Heart left ventricle (tissue), 16 donors: ENCODE measurements around the gene NFATC2IP. TPM values are rescaled to one million over a fixed set of nuclear protein-coding genes. Genes with fewer than 3 reads are reported as not detected.

Experiments used
- ATAC-seq, 4 donors: fragments of 200-7000 bp; cut with Tn5 transposase; one replicate each; pipeline ENCODE4 v1.9.1; 2020 to 2022; ENCODE audit warnings: moderate library complexity in 4 of 4, mild to moderate bottlenecking in 3 of 4, moderate number of reproducible peaks in 1 of 4
- DNase-seq, 5 donors: peaks; one replicate each; pipeline ENCODE4 v3.0.0-alpha.2; 2020
- H3K27ac ChIP-seq, 12 donors: fragments of 200-600 bp; sonication (generic) in 4 of 12; one replicate each; pipeline versions ENCODE4 v1.5.0 to v1.8.0; 2016 to 2022; ENCODE audit warnings: mild to moderate bottlenecking in 2 of 12
- H3K27me3 ChIP-seq, 9 donors: fragments of 200-600 bp; sonication (generic) in 2 of 9; one replicate each; pipeline versions ENCODE4 v1.5.1 to v1.8.0; 2016 to 2022; ENCODE audit warnings: mild to moderate bottlenecking in 3 of 9
- H3K36me3 ChIP-seq, 9 donors: fragments of 200-600 bp; sonication (generic) in 2 of 9; one replicate each; pipeline versions ENCODE4 v1.5.0 to v1.8.0; 2018 to 2022; ENCODE audit warnings: mild to moderate bottlenecking in 2 of 9
- H3K4me1 ChIP-seq, 12 donors: fragments of 200-600 bp; sonication (generic) in 4 of 12; one replicate each; pipeline versions ENCODE4 v1.5.0 to v1.8.0; 2016 to 2022; ENCODE audit warnings: mild to moderate bottlenecking in 3 of 12
- H3K4me3 ChIP-seq, 12 donors: fragments of 200-600 bp; sonication (generic) in 4 of 12; one replicate each; pipeline versions ENCODE4 v1.5.0 to v1.8.0; 2017 to 2022; ENCODE audit warnings: mild to moderate bottlenecking in 9 of 12, moderate library complexity in 4 of 12
- H3K9me3 ChIP-seq, 12 donors: fragments of 200-600 bp; sonication (generic) in 4 of 12; one replicate each; pipeline versions ENCODE4 v1.5.0 to v1.8.0; 2016 to 2022; ENCODE audit warnings: mild to moderate bottlenecking in 1 of 12
- POLR2A ChIP-seq, 2 donors: fragments of 450-650 bp; IDR thresholded peaks; one replicate each; pipeline ENCODE4 v1.6.1; 2017; ENCODE audit warnings: antibody characterized with exemption in 2 of 2, mild to moderate bottlenecking in 2 of 2, moderate library complexity in 2 of 2
- WGBS, 4 donors: extraction: QIAGEN DNeasy Blood & Tissue Kit in 2 of 4; methylation state at CpG; one replicate each; pipeline versions ENCODE4 v1.1.5 to v1.1.7; 2013 to 2018; 5-methylcytosine and 5-hydroxymethylcytosine counted together
- intact Hi-C, 10 donors: fragments of 100-400 bp; cut with DNase I; formaldehyde crosslinking; loops; one replicate each; pipeline versions ENCODE4 v1.11.1 to v1.14.2; 2022
- polyA plus RNA-seq, 2 donors: library from polyadenylated mRNA; stranded (reverse); fragments of 200-250 nt; gene quantifications; one replicate each; pipeline ENCODE4 v1.2.3, GENCODE V29; 2013
- total RNA-seq, 9 donors: library from RNA; depleted of rRNA in 2 of 9; stranded (reverse); fragments of >200 nt in 2 of 9; fragmentation: NEBNext Ultra II Directional in 3 of 9; extraction: Animal tissue kit (Norgen Biotek cat#: 25700) in 3 of 9; gene quantifications; one replicate each; pipeline versions ENCODE4 v1.1.0 to v1.2.4, GENCODE V29; 2016 to 2023
- TF ChIP-seq, protein P1 (sequence below), 12 donors: fragments of 200-600 bp; sonication (generic) in 4 of 12; IDR thresholded peaks; one replicate each; pipeline versions ENCODE4 v1.5.0 to v1.8.0; 2018 to 2022; ENCODE audit warnings: antibody characterized with exemption in 12 of 12, mild to moderate bottlenecking in 5 of 12
- donor health status: ischemic (EF 13 %, LVEDD 7.1; RV severe dilation, severe dysfunction).
- donor health status: healthy with polysubstance abuse.
- donor health status: DM: no; HTN: yes; CAD: no.
- donor health status: DM: no; HTN: no; CAD: no.
- donor health status: ischemic (EF 25% LVEDD 6.9; RV normal size, moderate dysfunction).
- donor health status: ischemic (EF 25% LVEDD 5.7; RV mildly dilated, moderate dysfunction).
- donor health status: healthy.
- donor health status: DM: yes; HTN: yes; CAD: no.
- donor health status: ischemic (EF 35%, LVEDD 5.7; RV mildly dilated, moderate dysfunction).
- donor health status: nonischemic (EF 11% LVEDD 7.7; RV severe dilation, severe dysfunction).
- donor health status: DM: yes; HTN: yes; CAD: no.
- donor health status: PGD.
- donor health status: ischemic (EF 29% LVEDD 5.4; RV normal size, mild dysfunction).
- donor health status: nonischemic (EF 23%, LVEDD 6.1; RV moderate dilation, normal function).

NFATC2IP gene
- total and polyA plus RNA-seq, 11 donors, result 11.1 to 25.3 (median 19.5) TPM

DNA sequence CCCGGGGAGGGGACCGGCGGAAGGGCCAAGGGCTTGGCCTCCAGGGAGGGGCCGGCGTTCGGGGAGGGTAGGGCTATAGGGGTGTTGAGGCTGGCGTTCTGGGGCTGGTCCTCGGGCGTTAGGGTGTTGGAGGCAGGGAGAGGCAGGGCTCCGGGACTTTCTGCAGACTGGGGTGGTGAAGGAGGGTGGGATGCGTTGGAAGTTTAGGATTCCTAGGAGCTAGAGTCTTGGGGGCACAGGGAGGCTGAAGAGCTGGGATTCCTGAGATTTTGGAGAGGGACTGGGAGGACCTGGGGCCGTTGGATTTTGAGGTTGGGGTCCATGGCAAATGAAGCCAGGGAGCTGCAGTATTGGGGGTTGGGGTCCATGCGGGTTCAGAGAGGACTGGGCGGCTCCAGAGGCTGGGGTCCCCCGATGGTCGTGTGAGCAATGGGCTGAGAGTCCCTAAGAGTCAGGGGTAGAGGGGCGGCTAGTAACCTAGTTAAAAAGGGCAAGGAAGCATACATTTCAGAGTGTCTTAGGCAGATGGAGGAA, 740 bp downstream of the NFATC2IP start:
- DNase-seq (peak in 1 of 5 donors; percentile 53), ATAC-seq (peak in 1 of 4 donors; percentile 53)
- Histone ChIP-seq H3K4me1 (peaks cover 0 to 21% (median 10%) of the 10 kb centered on the region in 12 donors), H3K27ac (peak overlapping the region in 11 of 12 donors; percentile 79 to 94 (median 84)), H3K27me3 (no peaks in the 10 kb centered on the region), H3K36me3 (peaks cover 0 to 43% (median 34%) of the 10 kb centered on the region in 9 donors), H3K9me3 (no peaks in the 10 kb centered on the region), H3K4me3 (peak overlapping the region; percentile 77 to 100 (median 90))
- WGBS, 4 donors, result 1 to 4% (median 2%) methylated on average over 17 of the region's 17 CpGs
- no peak for TF ChIP-seq POLR2A (IDR thresholded peaks at IDR 0.05)
- TF ChIP-seq, protein P1, sequence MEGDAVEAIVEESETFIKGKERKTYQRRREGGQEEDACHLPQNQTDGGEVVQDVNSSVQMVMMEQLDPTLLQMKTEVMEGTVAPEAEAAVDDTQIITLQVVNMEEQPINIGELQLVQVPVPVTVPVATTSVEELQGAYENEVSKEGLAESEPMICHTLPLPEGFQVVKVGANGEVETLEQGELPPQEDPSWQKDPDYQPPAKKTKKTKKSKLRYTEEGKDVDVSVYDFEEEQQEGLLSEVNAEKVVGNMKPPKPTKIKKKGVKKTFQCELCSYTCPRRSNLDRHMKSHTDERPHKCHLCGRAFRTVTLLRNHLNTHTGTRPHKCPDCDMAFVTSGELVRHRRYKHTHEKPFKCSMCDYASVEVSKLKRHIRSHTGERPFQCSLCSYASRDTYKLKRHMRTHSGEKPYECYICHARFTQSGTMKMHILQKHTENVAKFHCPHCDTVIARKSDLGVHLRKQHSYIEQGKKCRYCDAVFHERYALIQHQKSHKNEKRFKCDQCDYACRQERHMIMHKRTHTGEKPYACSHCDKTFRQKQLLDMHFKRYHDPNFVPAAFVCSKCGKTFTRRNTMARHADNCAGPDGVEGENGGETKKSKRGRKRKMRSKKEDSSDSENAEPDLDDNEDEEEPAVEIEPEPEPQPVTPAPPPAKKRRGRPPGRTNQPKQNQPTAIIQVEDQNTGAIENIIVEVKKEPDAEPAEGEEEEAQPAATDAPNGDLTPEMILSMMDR (IDR thresholded peaks at IDR 0.05), result no peak
- intact Hi-C loops, result loop anchor here in 3 of 10 donors (2.0 to 5.0 kb wide), 3 partner anchors 105 to 1021 kb away; partner anchors contain the start of genes ATXN2L (in 1 of the 3), TAOK2 (in 1 of the 3) and TUFM (in 1 of the 3)

DNA sequence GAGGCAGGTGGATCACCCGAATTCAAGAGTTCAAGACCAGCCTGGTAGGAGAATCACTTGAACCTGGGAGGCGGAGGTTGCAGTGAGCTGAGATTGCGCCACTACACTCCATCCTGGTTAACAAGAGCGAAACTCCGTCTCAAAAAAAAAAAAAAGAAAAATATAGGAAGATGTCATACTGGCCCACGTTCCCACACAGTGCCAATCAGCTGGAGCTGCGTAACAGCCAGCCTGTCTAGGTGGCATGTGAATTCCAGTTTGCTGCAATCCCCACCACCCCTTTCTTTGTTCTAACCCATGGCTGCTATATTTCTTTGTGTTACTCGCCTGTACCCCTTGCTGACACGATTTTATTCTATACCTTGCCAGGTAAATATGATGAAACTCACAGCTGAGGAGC, 7.5 kb downstream of the NFATC2IP start:
- no peak for ATAC-seq
- H3K36me3 ChIP-seq, result peaks cover 0 to 98% (median 86%) of the 10 kb centered on the region in 9 donors
- no peak overlapping the region for H3K27ac ChIP-seq

DNA sequence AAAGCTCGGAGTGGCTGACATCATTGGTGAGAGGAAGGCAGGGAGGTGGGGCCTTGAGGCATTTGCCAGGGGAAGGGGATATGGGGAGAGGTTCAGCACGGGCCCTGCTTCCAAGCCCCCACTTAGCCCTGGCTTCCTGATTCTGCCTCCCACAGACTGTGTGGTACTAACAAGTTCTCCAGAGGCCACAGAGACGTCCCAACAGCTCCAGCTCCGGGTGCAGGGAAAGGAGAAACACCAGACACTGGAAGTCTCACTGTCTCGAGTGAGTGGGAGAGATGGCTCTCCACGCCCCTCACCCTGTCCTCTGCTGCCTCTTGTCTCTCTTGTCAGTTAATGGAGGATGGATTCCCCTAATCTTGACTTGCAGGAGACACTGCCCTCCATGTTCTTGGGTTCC, 8.1 kb downstream of the NFATC2IP start:
- no peak for DNase-seq
- Histone ChIP-seq H3K4me1 (no peaks in the 10 kb centered on the region), H3K9me3 (no peaks in the 10 kb centered on the region), H3K36me3 (peaks cover 0 to 98% (median 86%) of the 10 kb centered on the region in 9 donors), H3K27me3 (no peaks in the 10 kb centered on the region), H3K27ac (no peak overlapping the region), H3K4me3 (no peak overlapping the region)
- intact Hi-C loops, result no loop called here
- WGBS, 4 donors, result 87 to 95% (median 90%) methylated on average over 5 to 6 of the region's 6 CpGs
- ATAC-seq, result no peak
- TF ChIP-seq, protein P1 (IDR thresholded peaks at IDR 0.05), result no peak
- no peak for TF ChIP-seq POLR2A (IDR thresholded peaks at IDR 0.05)

More for the DNA sequence above, 7.5 kb downstream of the NFATC2IP start:
- intact Hi-C loops, result no loop called here
- H3K4me3 ChIP-seq, result no peak overlapping the region
- no peak for DNase-seq
- H3K9me3 ChIP-seq, result no peaks in the 10 kb centered on the region
- peaks cover 0 to 2% (median 0%) of the 10 kb centered on the region in 12 donors for H3K4me1 ChIP-seq
- H3K27me3 ChIP-seq, result no peaks in the 10 kb centered on the region
- TF ChIP-seq, protein P1 (IDR thresholded peaks at IDR 0.05), result no peak
- no peak for TF ChIP-seq POLR2A (IDR thresholded peaks at IDR 0.05)
- 92 to 94% (median 93%) methylated on average over 9 of the region's 9 CpGs for WGBS, 4 donors

DNA sequence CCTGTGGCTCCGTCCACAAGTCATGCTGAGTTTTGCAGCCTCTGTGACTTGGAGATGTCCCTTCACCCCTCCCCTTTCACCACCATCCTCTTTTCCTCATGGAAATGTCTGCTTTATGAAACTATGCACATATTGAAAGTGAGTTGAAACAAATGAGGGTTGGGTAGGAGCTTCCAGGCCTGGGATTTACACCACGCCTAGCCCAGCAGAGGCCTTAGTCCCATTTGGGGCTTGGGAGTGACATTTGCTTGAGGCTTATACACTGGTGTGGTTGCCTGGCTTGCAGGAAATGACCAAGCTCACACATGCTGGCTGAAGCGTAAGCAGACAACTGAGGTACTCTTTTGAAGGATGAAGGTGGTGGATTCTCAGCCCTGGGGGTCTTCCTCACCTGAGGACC, 13.3 kb downstream of the NFATC2IP start:
- no peaks in the 10 kb centered on the region for H3K4me1 ChIP-seq
- H3K9me3 ChIP-seq, result no peaks in the 10 kb centered on the region
- no peaks in the 10 kb centered on the region for H3K27me3 ChIP-seq
- no peak for DNase-seq
- TF ChIP-seq POLR2A (IDR thresholded peaks at IDR 0.05), result no peak
- TF ChIP-seq, protein P1 (IDR thresholded peaks at IDR 0.05), result no peak
- intact Hi-C loops, result no loop called here
- 75 to 96% (median 93%) methylated on average over 2 to 3 of the region's 3 CpGs for WGBS, 4 donors
- no peak overlapping the region for H3K4me3 ChIP-seq
- no peak for ATAC-seq
- no peak overlapping the region for H3K27ac ChIP-seq
- peaks cover 0 to 70% (median 47%) of the 10 kb centered on the region in 9 donors for H3K36me3 ChIP-seq
